Hepatocyte (in vitro differentiated cells): Measurements from ENCODE around the gene ADAMTS12.

Experiments
- EZH2 ChIP-seq: fragments of 200-600 bp; sonication (generic); IDR thresholded peaks from 2 replicates; pipeline ENCODE4 v1.6.1; 2016; ENCODE audit warnings: antibody characterized with exemption, mild to moderate bottlenecking, borderline replicate concordance
- TF ChIP-seq, protein P1 (sequence below): fragments of 200-600 bp; sonication (generic); IDR thresholded peaks from 2 replicates; pipeline ENCODE4 v1.5.1; 2016; ENCODE audit warnings: antibody characterized with exemption, mild to moderate bottlenecking; ENCODE audit not compliant: poor library complexity

DNA sequence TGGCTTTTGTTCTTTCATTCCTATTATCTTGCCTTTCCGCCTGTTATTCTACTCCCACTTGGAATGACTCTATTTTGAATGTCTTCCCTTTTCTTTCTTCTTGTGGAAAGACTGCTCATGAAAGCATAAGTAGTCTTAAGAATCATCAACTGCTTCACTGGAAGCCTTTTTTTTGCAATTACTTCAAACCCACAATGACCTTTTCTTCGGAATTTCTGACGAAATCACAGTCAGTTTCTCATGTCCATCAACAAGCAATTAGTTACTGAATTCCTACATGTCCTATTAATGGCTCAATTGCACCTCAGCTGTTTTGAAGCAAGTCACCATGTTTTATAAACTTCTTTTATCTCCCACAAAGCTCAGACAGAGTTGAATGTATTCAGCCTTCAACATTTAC, 254.8 kb downstream of the ADAMTS12 start:
- TF ChIP-seq, protein P1, sequence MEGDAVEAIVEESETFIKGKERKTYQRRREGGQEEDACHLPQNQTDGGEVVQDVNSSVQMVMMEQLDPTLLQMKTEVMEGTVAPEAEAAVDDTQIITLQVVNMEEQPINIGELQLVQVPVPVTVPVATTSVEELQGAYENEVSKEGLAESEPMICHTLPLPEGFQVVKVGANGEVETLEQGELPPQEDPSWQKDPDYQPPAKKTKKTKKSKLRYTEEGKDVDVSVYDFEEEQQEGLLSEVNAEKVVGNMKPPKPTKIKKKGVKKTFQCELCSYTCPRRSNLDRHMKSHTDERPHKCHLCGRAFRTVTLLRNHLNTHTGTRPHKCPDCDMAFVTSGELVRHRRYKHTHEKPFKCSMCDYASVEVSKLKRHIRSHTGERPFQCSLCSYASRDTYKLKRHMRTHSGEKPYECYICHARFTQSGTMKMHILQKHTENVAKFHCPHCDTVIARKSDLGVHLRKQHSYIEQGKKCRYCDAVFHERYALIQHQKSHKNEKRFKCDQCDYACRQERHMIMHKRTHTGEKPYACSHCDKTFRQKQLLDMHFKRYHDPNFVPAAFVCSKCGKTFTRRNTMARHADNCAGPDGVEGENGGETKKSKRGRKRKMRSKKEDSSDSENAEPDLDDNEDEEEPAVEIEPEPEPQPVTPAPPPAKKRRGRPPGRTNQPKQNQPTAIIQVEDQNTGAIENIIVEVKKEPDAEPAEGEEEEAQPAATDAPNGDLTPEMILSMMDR: no peak
- no peak for TF ChIP-seq EZH2
